ENCODE data around the gene CYRIA.
A peak's percentile ranks its signal among the peaks of the same experiment; 100 is the strongest.

CYRIA gene

DNA sequence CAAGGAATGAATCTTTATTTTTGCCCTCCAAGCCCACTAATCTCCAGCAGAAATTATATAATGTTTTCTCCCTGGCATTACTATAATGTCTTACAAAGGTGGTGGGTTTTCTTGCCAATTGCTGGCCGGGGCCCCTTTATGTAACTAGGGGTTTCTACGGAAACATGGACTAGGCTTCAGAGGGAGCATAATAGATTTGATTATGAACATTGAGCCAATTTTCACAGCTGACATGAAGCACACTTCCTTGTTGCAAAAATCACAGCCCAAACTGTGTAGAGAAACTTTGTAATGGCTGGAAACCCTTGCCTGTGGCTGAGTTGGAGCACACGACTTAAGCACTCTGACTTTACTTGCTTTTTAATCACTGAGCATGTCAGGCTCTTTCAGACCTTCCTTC lies 3.8 kb upstream of the CYRIA start:
- peaks cover 18% of the 10 kb centered on the region; the same call in 1 of the 2 replicates for H3K4me1 ChIP-seq (ENCODE audit: control insufficient read depth, insufficient read depth, low read length)
- no peak overlapping the region for H3K4me3 ChIP-seq (ENCODE audit: low read depth, low read length)
- no peak overlapping the region for H3K27ac ChIP-seq (ENCODE audit: low read depth, low read length)
- no peaks in the 10 kb centered on the region for H3K36me3 ChIP-seq (ENCODE audit: control insufficient read depth, insufficient read depth, low read length)
- peaks cover 20% of the 10 kb centered on the region for H3K27me3 ChIP-seq (ENCODE audit: control insufficient read depth, insufficient read depth, low read length)
- no peak overlapping the region for H3K9ac ChIP-seq (ENCODE audit: low read length)
- H3K9me3 ChIP-seq (ENCODE audit: control insufficient read depth, insufficient read depth, low read depth, low read length) = no peaks in the 10 kb centered on the region

DNA sequence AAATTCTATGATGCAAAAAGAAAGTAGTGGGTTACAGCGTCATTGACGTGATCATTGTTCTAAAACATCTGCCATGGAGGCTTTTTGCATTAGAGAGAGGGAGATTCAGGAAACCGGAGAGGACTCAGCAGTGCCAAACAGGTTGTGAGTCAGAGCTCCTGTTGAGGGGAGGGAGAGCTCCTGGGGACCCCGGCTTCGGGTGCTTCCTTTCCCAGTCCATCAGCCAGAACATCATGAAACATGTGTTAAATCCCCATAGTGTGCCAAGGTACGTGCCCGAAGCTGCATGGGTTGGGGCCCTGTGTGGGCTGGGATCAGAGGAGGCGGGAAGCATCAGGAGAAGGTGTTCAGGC lies 791 bp upstream of the CYRIA start:
- Histone ChIP-seq H3K9me3 (ENCODE audit: control insufficient read depth, insufficient read depth, low read depth, low read length) (no peaks in the 10 kb centered on the region), H3K36me3 (ENCODE audit: control insufficient read depth, insufficient read depth, low read length) (no peaks in the 10 kb centered on the region), H3K27me3 (ENCODE audit: control insufficient read depth, insufficient read depth, low read length) (peaks cover 28% of the 10 kb centered on the region), H3K4me1 (ENCODE audit: control insufficient read depth, insufficient read depth, low read length) (peaks cover 19% of the 10 kb centered on the region; the same call in 1 of the 2 replicates), H3K27ac (ENCODE audit: low read depth, low read length) (no peak overlapping the region), H3K4me3 (ENCODE audit: low read depth, low read length) (peak overlapping the region; percentile 75), H3K9ac (ENCODE audit: low read length) (no peak overlapping the region)

DNA sequence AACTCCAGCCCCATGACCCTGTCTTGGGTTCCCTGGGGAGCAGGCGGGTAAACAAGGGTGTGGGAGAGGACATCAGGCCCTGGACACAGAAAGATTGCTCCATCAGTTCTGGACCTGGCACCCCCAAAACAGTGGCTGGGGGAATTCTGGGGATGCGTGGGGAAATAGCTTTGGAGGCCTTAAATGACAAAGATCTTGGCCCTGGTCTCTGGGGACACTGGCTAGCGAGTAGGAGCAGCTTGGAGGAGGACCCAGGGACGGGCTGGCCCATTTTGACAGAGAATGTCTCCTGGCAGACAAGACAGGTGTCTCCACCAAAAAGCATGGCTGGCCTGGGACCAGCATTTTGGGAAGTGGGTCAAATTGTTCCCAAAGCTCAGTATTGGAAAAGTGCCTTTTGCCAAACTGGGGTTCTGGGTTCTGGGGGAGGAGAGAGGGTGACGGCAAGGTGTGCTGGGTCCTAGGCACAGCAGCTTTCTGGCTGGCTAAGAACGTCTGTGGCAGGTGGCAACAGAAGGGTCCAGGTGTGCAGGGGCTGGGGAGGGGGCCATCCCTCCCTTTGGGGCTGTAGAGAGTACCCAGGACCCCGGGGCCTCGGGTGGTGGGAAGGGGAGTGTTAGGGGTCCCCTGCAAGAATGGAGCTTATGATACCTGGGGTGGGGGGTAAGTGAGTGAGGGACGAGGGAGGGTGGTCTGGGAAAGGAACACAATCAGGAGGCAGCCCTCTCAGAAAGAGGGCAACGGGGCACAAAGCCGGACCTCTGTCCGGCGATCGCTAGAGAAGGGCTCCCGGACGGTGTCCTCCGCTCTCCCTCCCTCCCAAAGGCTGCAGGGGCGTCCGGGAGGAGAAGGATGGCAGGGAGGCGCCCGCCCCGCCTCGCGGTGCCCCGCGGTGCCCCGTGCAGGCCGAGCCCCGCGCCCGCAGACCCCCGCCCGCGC lies 556 bp downstream of the CYRIA start:
- Histone ChIP-seq H3K27ac (ENCODE audit: low read depth, low read length) (no peak overlapping the region), H3K36me3 (ENCODE audit: control insufficient read depth, insufficient read depth, low read length) (no peaks in the 10 kb centered on the region), H3K4me3 (ENCODE audit: low read depth, low read length) (peak overlapping the region; percentile 70), H3K27me3 (ENCODE audit: control insufficient read depth, insufficient read depth, low read length) (peaks cover 28% of the 10 kb centered on the region), H3K9me3 (ENCODE audit: control insufficient read depth, insufficient read depth, low read depth, low read length) (no peaks in the 10 kb centered on the region), H3K9ac (ENCODE audit: low read length) (peak overlapping the region; percentile 40), H3K4me1 (ENCODE audit: control insufficient read depth, insufficient read depth, low read length) (peaks cover 19% of the 10 kb centered on the region; the same call in 1 of the 2 replicates)

DNA sequence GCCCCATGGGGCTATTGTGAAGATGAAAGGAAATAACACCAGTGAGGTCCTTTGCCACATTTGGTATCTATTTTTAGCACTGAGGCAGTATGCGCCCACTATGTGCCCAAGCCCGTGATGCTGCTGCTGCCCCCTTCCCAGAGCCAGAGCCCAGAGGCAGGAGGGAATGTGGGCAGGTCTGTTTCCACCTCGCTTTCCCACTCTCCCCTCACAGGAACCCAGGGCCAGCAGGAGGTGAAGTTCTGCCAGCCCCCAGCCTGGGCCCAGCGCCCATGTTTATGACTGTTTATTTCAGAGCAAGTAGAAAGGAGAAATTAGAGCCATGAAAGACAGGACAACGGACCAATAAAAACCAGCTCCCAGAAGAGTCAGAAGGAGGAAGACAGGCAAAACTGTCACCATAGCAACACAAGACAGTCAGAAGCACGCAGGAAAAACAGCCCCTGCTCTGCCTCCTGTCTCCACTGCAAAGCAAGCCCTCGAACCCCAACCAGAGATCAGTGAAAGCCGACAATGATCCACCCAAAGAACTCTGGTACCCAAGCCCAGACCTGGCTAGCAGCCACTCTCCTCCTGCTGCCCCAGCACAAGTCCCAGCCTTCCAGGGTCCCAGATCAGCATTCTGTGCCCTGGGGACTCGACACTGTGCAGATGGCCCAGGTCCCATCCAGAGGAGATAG lies 1.4 kb downstream of the CYRIA start:
- H3K4me1 ChIP-seq (ENCODE audit: control insufficient read depth, insufficient read depth, low read length) = peaks cover 19% of the 10 kb centered on the region; the same call in 1 of the 2 replicates

DNA sequence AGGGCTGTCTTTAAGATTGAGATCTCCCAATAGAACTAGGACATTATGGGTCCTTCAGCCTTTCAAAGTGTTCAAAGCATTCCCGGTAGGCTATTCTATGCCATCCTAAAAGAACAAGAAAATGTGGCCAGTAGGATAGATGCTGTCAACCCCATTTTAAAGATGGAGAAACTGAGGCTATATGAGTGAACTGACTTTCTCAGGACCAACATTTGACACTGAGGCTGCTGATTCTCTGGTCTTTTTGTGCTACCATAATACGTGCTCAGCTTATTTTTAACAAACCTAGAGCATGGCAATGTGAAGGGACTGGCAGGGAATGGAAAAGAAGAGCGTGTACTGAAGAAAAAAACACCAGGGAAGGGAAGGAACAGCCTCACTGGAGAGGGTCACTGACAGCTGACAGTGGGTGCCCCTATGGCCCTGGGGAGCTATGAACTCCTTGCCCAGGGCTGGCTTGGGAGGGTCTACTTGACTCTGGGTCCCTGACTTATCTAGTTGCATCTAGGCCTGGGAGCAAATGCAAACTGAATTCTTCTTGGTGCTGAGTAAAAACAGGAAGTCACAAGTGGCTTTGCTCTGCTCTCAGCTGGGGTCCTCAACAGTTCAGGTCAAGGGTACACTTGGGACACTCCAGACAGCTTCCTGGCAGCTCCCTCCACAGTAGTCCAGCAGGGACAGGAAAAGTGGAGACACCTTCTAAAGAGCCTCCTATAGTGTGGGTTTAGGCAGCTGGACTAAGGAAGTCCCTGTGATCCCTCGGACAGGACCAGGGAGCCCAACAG lies 2.3 kb downstream of the CYRIA start:
- Histone ChIP-seq H3K9ac (ENCODE audit: low read length) (no peak overlapping the region), H3K27ac (ENCODE audit: low read depth, low read length) (no peak overlapping the region), H3K4me1 (ENCODE audit: control insufficient read depth, insufficient read depth, low read length) (peaks cover 19% of the 10 kb centered on the region; the same call in 1 of the 2 replicates), H3K27me3 (ENCODE audit: control insufficient read depth, insufficient read depth, low read length) (peaks cover 28% of the 10 kb centered on the region), H3K4me3 (ENCODE audit: low read depth, low read length) (no peak overlapping the region), H3K36me3 (ENCODE audit: control insufficient read depth, insufficient read depth, low read length) (no peaks in the 10 kb centered on the region), H3K9me3 (ENCODE audit: control insufficient read depth, insufficient read depth, low read depth, low read length) (no peaks in the 10 kb centered on the region)

More for the DNA sequence above, 1.4 kb downstream of the CYRIA start:
- H3K9me3 ChIP-seq (ENCODE audit: control insufficient read depth, insufficient read depth, low read depth, low read length) = no peaks in the 10 kb centered on the region
- no peak overlapping the region for H3K4me3 ChIP-seq (ENCODE audit: low read depth, low read length)
- H3K27ac ChIP-seq (ENCODE audit: low read depth, low read length) = no peak overlapping the region
- peaks cover 28% of the 10 kb centered on the region for H3K27me3 ChIP-seq (ENCODE audit: control insufficient read depth, insufficient read depth, low read length)
- H3K36me3 ChIP-seq (ENCODE audit: control insufficient read depth, insufficient read depth, low read length) = no peaks in the 10 kb centered on the region
- H3K9ac ChIP-seq (ENCODE audit: low read length) = no peak overlapping the region

DNA sequence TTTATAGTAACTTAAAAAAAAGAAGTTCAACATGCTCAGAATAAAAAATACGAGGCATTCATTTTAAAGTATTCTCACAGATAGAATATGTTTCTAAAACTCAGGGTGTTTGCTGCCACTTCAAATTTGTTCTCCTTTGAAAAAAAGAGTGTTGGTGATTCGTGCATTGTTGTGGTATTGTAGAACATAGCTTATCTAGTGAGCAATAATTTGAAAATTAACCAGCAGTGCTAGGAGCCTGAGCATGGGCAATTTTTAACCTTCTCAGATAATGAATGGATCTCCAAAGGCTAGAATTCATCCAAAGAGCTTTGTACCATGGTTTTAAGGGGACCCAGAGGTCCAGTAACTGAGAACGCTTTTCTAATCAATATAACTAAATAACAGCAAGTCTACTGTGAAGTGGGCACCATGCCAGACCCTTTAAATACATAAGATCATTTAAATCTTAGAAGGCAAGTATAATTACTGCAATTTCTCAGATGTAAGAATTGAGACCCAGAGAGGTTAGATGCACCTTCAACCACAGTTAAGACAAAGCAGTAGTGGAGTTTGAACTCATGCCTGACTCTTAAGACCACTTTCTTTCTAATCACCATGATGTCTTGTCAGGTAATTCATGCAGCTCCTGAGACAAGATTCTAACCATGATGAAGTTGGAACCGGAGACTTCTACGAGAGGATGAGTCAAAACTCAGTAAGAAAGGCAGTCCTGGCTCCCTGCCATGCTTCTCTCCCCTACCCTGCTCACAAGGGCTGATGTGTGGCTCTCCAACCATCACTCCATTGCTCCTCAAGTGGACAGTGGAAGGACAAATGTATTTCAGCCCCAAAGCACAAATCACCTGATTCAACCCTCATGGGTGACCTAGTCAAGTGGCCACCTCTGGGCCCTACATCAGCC lies 3.4 kb downstream of the CYRIA start:
- Histone ChIP-seq H3K27ac (ENCODE audit: low read depth, low read length) (no peak overlapping the region), H3K9me3 (ENCODE audit: control insufficient read depth, insufficient read depth, low read depth, low read length) (no peaks in the 10 kb centered on the region), H3K9ac (ENCODE audit: low read length) (no peak overlapping the region), H3K27me3 (ENCODE audit: control insufficient read depth, insufficient read depth, low read length) (peaks cover 28% of the 10 kb centered on the region), H3K4me3 (ENCODE audit: low read depth, low read length) (no peak overlapping the region), H3K4me1 (ENCODE audit: control insufficient read depth, insufficient read depth, low read length) (peaks cover 19% of the 10 kb centered on the region; the same call in 1 of the 2 replicates), H3K36me3 (ENCODE audit: control insufficient read depth, insufficient read depth, low read length) (no peaks in the 10 kb centered on the region)

DNA sequence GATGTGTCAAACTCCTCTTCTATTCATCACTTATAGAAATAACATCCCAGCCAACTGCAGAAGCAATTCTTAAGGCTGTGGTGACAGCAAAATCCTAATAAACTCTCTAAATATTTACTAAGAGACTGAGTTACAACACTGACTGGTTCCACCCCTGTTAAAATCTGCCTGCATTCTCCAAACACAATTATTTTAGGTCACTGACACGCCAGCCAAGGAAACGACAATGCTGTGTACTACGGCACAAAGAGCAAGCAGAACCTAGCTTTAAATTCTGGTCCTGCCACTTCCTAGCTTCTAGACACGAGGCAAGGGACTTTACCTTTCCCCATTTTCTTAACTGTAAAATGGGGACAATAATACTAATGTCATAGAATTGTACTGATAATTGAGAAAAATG lies 4.1 kb downstream of the CYRIA start:
- Histone ChIP-seq H3K4me3 (ENCODE audit: low read depth, low read length) (no peak overlapping the region), H3K9me3 (ENCODE audit: control insufficient read depth, insufficient read depth, low read depth, low read length) (no peaks in the 10 kb centered on the region), H3K9ac (ENCODE audit: low read length) (no peak overlapping the region), H3K4me1 (ENCODE audit: control insufficient read depth, insufficient read depth, low read length) (peaks cover 16% of the 10 kb centered on the region; the same call in 1 of the 2 replicates), H3K27me3 (ENCODE audit: control insufficient read depth, insufficient read depth, low read length) (peaks cover 25% of the 10 kb centered on the region), H3K36me3 (ENCODE audit: control insufficient read depth, insufficient read depth, low read length) (no peaks in the 10 kb centered on the region), H3K27ac (ENCODE audit: low read depth, low read length) (no peak overlapping the region)

DNA sequence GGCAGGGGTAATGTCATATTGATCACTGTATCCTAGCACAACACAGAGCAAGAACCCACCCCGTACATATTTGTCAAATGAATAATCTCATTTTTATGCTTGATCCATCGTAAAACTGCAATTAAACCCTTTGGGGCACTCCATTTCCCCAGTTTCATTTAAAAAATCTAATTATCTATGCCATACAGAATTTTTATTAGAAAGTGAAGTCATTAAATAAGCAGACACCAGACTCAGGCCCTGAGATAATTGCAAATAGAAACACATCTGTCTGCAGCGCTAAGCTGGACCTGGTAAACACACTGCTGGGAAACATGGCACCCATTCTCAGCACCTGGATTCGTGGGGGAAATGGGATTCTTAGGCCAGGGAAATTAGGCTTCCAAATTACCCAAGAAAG lies 5.1 kb downstream of the CYRIA start:
- H3K36me3 ChIP-seq (ENCODE audit: control insufficient read depth, insufficient read depth, low read length) = no peaks in the 10 kb centered on the region
- no peak overlapping the region for H3K27ac ChIP-seq (ENCODE audit: low read depth, low read length)
- H3K4me1 ChIP-seq (ENCODE audit: control insufficient read depth, insufficient read depth, low read length) = peaks cover 10% of the 10 kb centered on the region; the same call in 1 of the 2 replicates
- H3K9me3 ChIP-seq (ENCODE audit: control insufficient read depth, insufficient read depth, low read depth, low read length) = no peaks in the 10 kb centered on the region
- H3K27me3 ChIP-seq (ENCODE audit: control insufficient read depth, insufficient read depth, low read length) = peaks cover 19% of the 10 kb centered on the region
- no peak overlapping the region for H3K4me3 ChIP-seq (ENCODE audit: low read depth, low read length)
- H3K9ac ChIP-seq (ENCODE audit: low read length) = no peak overlapping the region

DNA sequence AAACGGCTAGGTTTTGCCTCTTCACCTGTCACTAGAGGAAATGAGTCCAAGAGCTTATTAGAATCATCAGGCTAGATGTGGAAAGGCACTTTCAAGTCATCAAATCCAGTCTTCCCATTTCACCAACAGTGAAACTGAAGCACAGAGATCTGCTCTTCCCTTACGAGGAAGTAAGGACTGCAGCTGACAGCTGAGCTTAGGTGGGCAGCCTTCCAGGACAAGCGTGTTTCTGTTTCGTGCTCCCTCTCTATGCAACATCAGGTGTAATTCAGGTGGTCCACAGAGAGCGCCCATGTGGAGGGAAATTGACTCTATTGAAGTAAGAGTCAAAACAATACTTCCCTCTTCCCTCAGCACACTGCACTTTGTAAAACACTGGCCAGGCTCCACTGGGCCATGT lies 5.5 kb downstream of the CYRIA start:
- Histone ChIP-seq H3K4me3 (ENCODE audit: low read depth, low read length) (no peak overlapping the region), H3K4me1 (ENCODE audit: control insufficient read depth, insufficient read depth, low read length) (peaks cover 9% of the 10 kb centered on the region; the same call in 1 of the 2 replicates), H3K36me3 (ENCODE audit: control insufficient read depth, insufficient read depth, low read length) (no peaks in the 10 kb centered on the region), H3K27me3 (ENCODE audit: control insufficient read depth, insufficient read depth, low read length) (peaks cover 15% of the 10 kb centered on the region), H3K27ac (ENCODE audit: low read depth, low read length) (no peak overlapping the region), H3K9ac (ENCODE audit: low read length) (no peak overlapping the region), H3K9me3 (ENCODE audit: control insufficient read depth, insufficient read depth, low read depth, low read length) (no peaks in the 10 kb centered on the region)
